NT2/D1 (cell line): Measurements from ENCODE around the gene SPOP.

ENCODE experiments used
- SUZ12 ChIP-seq: IDR thresholded peaks from 2 replicates; pipeline ENCODE4 v1.6.1; 2011; ENCODE audit not compliant: insufficient read length, insufficient read depth; ENCODE audit errors: extremely low read depth
- YY1 ChIP-seq: IDR thresholded peaks from 2 replicates; pipeline ENCODE4 v1.6.1; 2011; ENCODE audit not compliant: insufficient read length, insufficient read depth
- ZNF274 ChIP-seq: IDR thresholded peaks from 2 replicates; pipeline ENCODE4 v1.6.1; 2011; ENCODE audit warnings: mild to moderate bottlenecking, low read depth, low read length

DNA sequence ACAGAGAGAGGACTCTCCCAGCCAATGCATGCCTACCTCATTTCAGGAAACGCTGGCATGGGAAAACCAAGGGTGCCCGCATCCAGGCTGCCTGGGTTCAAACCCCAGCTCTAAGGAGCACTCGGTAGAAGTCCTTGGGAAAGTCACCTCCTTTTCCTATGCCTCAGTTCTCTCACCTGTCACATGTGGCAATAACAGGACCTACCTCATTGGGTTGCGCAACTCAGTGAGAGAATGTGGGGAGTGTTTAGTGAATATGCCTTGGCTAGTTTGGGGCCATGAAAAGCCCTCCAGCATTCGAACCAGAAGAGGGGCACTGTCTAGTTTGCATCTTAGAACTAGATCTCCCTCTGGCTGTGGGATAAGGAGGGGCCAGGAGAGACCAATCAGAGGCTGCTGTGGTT is 111.2 kb downstream of the SPOP start:
- no peak for TF ChIP-seq ZNF274
- TF ChIP-seq YY1: no peak
- TF ChIP-seq SUZ12: no peak
